ENCODE results near the gene ZNRF1. TPM values are rescaled to one million over a fixed set of nuclear protein-coding genes. Genes with fewer than 3 reads are reported as not detected.

ZNRF1 gene
- total and polyA plus RNA-seq, 2 of the 8 experiments (the other 6 are each of a cell fraction or from before 2014, with no cell fraction given), result 33.5 to 52.9 TPM

- Histone ChIP-seq H2AFZ (ENCODE audit: low read length) (no peak overlapping the region), H4K91ac (replicated peaks; ENCODE audit: insufficient read length, low read length) (no peak overlapping the region), H2BK15ac (ENCODE audit: low read length) (no peak overlapping the region), H3K23me2 (ENCODE audit: low read depth, low read length) (no peaks in the 10 kb centered on the region), H3K56ac (replicated peaks; ENCODE audit: insufficient read length, low read depth, low read length) (no peak overlapping the region), H3K79me2 (ENCODE audit: control insufficient read depth in 1 of 2, insufficient read depth in 2 of 2, low read length in 2 of 2) (peaks cover 0 to 86% of the 10 kb centered on the region in 2 experiments; a peak in 3 of 4 replicates), H4K20me1 (replicated peaks in 1 of 2; ENCODE audit: control insufficient read depth in 1 of 2, insufficient read depth in 2 of 2, low read length in 2 of 2) (peaks cover 4 to 10% of the 10 kb centered on the region in 2 experiments), H3K4me1 (replicated peaks in 1 of 4; ENCODE audit: control insufficient read depth in 3 of 4, insufficient read depth in 4 of 4, low read length in 3 of 4) (peaks cover 4 to 16% (median 8%) of the 10 kb centered on the region in 4 experiments; a peak in 6 of 7 replicates), H3K9ac (replicated peaks in 1 of 4; ENCODE audit: extremely low read depth in 1 of 4, low read depth in 3 of 4, low read length in 3 of 4) (no peak overlapping the region), H4K8ac (ENCODE audit: extremely low read depth, insufficient read depth, low read length) (no peak overlapping the region), H2BK120ac (replicated peaks; ENCODE audit: low read depth, low read length) (no peak overlapping the region), H3K27me3 (replicated peaks in 1 of 4; ENCODE audit: control insufficient read depth in 3 of 4, extremely low read depth in 1 of 4, insufficient read depth in 3 of 4, low read length in 3 of 4) (no peaks in the 10 kb centered on the region), H3K4me3 (ENCODE audit: extremely low read depth in 1 of 4, insufficient read depth in 2 of 4, low read depth in 3 of 4, low read length in 4 of 4) (no peak overlapping the region), H2BK12ac (ENCODE audit: low read depth, low read length) (no peak overlapping the region), H3K4me2 (ENCODE audit: insufficient read depth in 1 of 2, low read depth in 2 of 2, low read length in 2 of 2) (no peak overlapping the region), H2BK5ac (ENCODE audit: low read depth, low read length) (no peak overlapping the region), H3K4ac (replicated peaks; ENCODE audit: insufficient read length, low read depth, low read length) (no peak overlapping the region), H3K14ac (ENCODE audit: insufficient read length) (no peak overlapping the region), H2BK20ac (ENCODE audit: low read length) (no peak overlapping the region), H3K23ac (ENCODE audit: insufficient read length) (no peak overlapping the region), H4K5ac (ENCODE audit: insufficient read length, low read depth, low read length) (peak overlapping the region; percentile 51), H3K18ac (ENCODE audit: extremely low read depth, low read length) (no peak overlapping the region), H3K9me3 (ENCODE audit: insufficient read depth in 2 of 2, low read depth in 1 of 2, low read length in 1 of 2) (no peaks in the 10 kb centered on the region), H3K27ac (ENCODE audit: low read depth, low read length) (no peak overlapping the region), H2AK5ac (ENCODE audit: low read depth, low read length) (no peak overlapping the region), H3K36me3 (ENCODE audit: control insufficient read depth in 2 of 4, insufficient read depth in 4 of 4, low read length in 3 of 4) (no peaks in the 10 kb centered on the region), H3K79me1 (ENCODE audit: low read depth, low read length) (peaks cover 8% of the 10 kb centered on the region)
- TF ChIP-seq JUND (IDR thresholded peaks at IDR 0.05; ENCODE audit: low read length), result no peak
- no peak for DNase-seq (ENCODE audit: low read depth in 1 of 2, low spot score in 2 of 2)
- FAIRE-seq, result no peak
- ChIA-PET POLR2A (ENCODE audit: partially characterized antibody) (interaction anchor here (0.6 to 1.3 kb wide), 5 partner anchors 10 to 57 kb away, joined by 3 read pairs; no protein-coding TSS in a partner anchor), CTCF (ENCODE audit: partially characterized antibody) (interaction anchor here (0.7 to 3.4 kb wide), 6 partner anchors 9 to 58 kb away, joined by 3 to 20 read pairs (median 6); no protein-coding TSS in a partner anchor)
- 91% methylated on average over 14 of the region's 15 CpGs; no CpG with 5 or more reads in 1 of the 2 experiments for WGBS, 2 experiments (ENCODE audit: extremely low coverage in 1 of 2, insufficient coverage in 1 of 2, insufficient read length in 1 of 2, insufficient replicate concordance in 2 of 2, low coverage in 1 of 2, low lambda C conversion rate in 2 of 2, missing lambda C conversion rate in 1 of 2)
Measured at GRCh38 chr16:75064403-75065148, 65.8 kb downstream of the ZNRF1 start.

Data from H1 (cell line).